ENCODE results near the gene GALK2. TPM values are rescaled to one million over a fixed set of nuclear protein-coding genes. Genes with fewer than 3 reads are reported as not detected.
"Not testable (repeated sequence)": the region's sequence is repeated elsewhere in the genome, so short reads cannot be mapped to it uniquely, and the experiment has no call there.

GALK2 gene
- total RNA-seq, 1 experiment from 2014 or later = 45.1 TPM

DNA sequence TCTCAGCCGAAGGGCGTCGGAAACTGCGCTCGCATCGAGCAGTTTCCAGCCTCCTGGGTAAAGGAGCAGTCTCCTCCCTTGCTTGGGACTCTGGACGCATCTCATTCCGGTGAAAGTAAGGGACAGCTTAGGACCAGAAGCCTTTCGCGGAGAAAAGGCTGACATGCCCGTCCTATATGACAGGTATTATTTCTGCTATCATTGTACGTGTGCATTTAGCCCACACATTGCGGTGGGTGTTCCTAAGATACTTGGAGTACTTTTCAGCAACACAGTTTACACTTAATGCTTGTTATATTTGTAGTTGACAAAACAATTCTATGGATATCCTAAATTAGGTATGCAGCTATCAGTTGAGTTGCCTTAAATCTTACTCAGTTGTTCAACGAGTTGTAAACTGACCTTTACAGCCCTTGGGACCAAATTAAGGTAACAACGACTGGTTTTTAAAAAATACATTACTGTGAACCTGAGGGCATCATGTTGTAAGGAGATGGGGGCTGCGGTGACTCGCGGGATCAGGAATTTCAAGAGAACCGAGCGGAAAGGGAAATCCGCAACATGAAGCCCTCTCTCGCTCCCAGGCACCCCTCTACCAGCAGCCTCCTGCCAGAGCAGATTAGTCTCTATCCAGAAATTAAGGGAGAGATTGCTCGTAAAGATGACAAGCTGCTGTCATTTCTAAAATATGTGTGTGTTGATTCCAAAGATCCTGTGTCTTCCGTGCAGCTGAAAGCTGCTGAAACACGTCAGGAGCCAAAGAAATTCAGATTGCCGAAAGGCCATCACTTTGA is 14.0 kb upstream of the GALK2 start:
- in situ Hi-C loops (cut with HindIII; ENCODE audit: low sequenced_read_pairs) = no loop called here
- DNase-seq (ENCODE audit: low spot score) = peak; percentile 38

DNA sequence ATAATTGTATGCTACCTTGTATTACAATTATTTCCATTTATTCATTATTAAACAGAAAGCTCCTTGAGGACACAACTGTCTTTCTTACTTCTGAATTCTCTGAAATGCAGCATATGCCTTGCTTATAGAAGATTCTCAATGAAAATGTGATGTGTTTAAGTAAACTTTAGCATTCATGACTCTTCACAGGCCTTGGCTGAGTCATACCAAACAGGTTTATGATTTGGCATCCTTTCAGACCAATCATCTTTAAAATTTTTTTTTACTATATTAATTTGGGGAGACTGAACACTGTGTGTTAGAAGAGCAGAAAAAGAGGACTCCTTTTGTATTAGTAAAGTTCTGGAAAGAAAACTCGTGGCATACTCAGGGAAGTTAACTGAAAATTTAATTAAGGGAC is 6.4 kb upstream of the GALK2 start:
- in situ Hi-C loops (cut with HindIII; ENCODE audit: low sequenced_read_pairs) = no loop called here
- DNase-seq (ENCODE audit: low spot score) = no peak

GRCh38 chr15:49164865-49165264 is 5.2 kb upstream of the GALK2 start:
- in situ Hi-C loops (cut with HindIII; ENCODE audit: low sequenced_read_pairs) = no loop called here

GRCh38 chr15:49168016-49168415 is 2.0 kb upstream of the GALK2 start:
- in situ Hi-C loops (cut with HindIII; ENCODE audit: low sequenced_read_pairs) = no loop called here
- no peak for DNase-seq (ENCODE audit: low spot score)

More at GRCh38 chr15:49164865-49165264, 5.2 kb upstream of the GALK2 start:
- no peak for DNase-seq (ENCODE audit: low spot score)

- in situ Hi-C loops (cut with HindIII; ENCODE audit: low sequenced_read_pairs) = no loop called here
These were observed 1.7 kb downstream of the GALK2 start for GRCh38 chr15:49171790-49172189.

DNA sequence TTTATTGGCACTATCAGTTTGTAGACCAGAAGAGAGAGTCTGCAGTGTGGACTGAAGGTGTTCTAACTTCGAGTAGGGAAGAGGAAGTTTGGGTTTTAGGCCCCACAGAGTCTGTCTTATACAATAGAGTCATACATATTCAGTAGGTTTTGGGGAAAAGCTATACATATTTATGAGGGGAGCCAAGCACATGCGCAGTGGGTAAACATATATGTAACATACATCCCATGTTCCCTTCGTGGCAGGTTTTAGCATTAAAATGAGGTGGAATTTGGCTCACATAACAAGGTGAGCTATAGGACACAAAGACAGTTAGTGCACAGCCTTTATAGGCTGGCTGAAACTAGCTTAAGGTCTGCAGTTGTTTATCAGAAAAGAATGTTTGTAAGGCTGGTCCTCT is 4.9 kb downstream of the GALK2 start:
- DNase-seq (ENCODE audit: low spot score) = no peak
- in situ Hi-C loops (cut with HindIII; ENCODE audit: low sequenced_read_pairs) = no loop called here

More at GRCh38 chr15:49171790-49172189, 1.7 kb downstream of the GALK2 start:
- DNase-seq (ENCODE audit: low spot score) = no peak

DNA sequence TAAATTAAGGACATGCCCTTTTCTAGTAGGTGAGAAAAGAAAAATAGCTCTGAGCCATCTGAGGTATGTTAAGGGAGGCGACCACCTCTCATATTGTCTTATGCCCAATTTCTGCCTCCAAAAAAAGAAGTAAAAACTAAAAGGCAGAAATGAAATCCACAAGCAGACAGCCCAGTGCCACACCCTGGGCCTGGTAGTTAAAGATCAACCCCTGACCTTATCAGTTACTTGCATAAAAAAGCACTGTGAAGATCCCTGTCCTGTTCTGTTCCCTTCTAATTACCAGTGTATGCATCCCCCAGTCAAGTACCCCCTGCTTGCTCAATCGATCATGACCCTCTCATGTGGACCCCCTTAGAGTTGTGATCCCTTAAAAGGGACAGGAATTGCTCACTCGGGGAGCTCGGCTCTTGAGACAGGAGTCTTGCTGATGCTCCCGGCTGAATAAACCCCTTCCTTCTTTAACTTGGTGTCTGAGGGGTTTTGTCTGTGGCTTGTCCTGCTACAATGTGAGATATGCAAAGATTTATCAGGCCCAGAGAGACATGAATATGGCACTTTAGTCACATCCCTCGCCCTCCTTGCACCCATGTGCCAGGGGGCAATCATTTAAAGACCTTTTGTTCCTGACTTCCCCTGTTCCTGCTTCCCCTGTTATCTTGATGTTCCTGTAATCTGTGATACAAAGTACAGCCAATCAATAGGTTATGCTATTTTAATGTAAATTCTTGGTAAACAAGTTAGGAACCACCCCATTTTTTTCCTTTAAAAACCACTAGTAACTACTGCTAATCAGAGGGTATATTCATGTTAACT is 5.7 kb downstream of the GALK2 start:
- in situ Hi-C loops (cut with HindIII; ENCODE audit: low sequenced_read_pairs); DNase-seq (ENCODE audit: low spot score): not testable (repeated sequence)

- in situ Hi-C loops (cut with HindIII; ENCODE audit: low sequenced_read_pairs) = no loop called here
These were observed 8.4 kb downstream of the GALK2 start for GRCh38 chr15:49178497-49178896.

GRCh38 chr15:49179433-49180190 is 9.6 kb downstream of the GALK2 start:
- in situ Hi-C loops (cut with HindIII; ENCODE audit: low sequenced_read_pairs) = no loop called here
- DNase-seq (ENCODE audit: low spot score) = no peak

More at GRCh38 chr15:49178497-49178896, 8.4 kb downstream of the GALK2 start:
- no peak for DNase-seq (ENCODE audit: low spot score)

- in situ Hi-C loops (cut with HindIII; ENCODE audit: low sequenced_read_pairs) = no loop called here
These were observed 12.1 kb downstream of the GALK2 start for GRCh38 chr15:49182128-49182527.

GRCh38 chr15:49183741-49184140 is 13.7 kb downstream of the GALK2 start:
- DNase-seq (ENCODE audit: low spot score); in situ Hi-C loops (cut with HindIII; ENCODE audit: low sequenced_read_pairs): not testable (repeated sequence)

More at GRCh38 chr15:49182128-49182527, 12.1 kb downstream of the GALK2 start:
- DNase-seq (ENCODE audit: low spot score) = no peak

GRCh38 chr15:49185473-49185872 is 15.4 kb downstream of the GALK2 start:
- DNase-seq (ENCODE audit: low spot score) = no peak
- in situ Hi-C loops (cut with HindIII; ENCODE audit: low sequenced_read_pairs) = no loop called here

DNA sequence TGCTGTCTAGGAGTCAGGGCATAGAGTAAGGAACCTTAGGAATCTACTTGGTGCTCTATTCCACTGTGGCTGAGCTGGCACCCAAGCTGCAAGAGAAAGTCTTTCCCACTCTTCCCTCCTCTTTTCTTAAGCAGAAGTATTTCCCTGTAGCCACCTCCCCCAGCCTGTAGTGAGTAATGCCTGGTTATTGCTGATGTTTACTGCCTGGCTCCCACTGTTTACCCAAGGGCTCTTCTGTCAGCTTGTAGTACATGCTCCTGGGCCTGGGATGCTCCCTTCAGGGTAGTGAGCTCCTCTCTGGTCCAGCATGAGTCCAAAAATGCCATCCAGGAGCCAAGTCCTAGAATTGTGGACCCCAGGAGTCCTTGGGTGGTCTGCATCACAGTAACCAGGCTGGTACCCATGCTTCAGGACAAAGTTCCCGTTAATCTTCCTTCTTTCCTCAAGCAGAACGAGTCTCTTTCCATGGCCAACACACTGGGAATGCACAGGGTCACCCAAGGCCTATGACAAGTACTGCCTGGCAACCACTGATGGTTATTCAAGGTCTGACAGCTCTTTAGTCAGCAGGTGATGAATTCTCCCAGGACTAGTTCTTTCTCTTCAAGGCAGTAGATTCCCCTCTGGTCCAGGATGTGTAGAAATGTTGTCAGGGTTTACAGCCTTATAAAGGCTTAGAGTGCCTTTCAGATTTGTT is 17.6 kb downstream of the GALK2 start:
- no peak for DNase-seq (ENCODE audit: low spot score)
- in situ Hi-C loops (cut with HindIII; ENCODE audit: low sequenced_read_pairs) = no loop called here

- no peak for DNase-seq (ENCODE audit: low spot score)
- in situ Hi-C loops (cut with HindIII; ENCODE audit: low sequenced_read_pairs) = no loop called here
These were observed 18.9 kb downstream of the GALK2 start for GRCh38 chr15:49188933-49189332.

- DNase-seq (ENCODE audit: low spot score) = no peak
- in situ Hi-C loops (cut with HindIII; ENCODE audit: low sequenced_read_pairs) = no loop called here
These were observed 19.6 kb downstream of the GALK2 start for GRCh38 chr15:49189631-49190030.

- in situ Hi-C loops (cut with HindIII; ENCODE audit: low sequenced_read_pairs) = no loop called here
- no peak for DNase-seq (ENCODE audit: low spot score)
These were observed 20.5 kb downstream of the GALK2 start for GRCh38 chr15:49190586-49190985.

- in situ Hi-C loops (cut with HindIII; ENCODE audit: low sequenced_read_pairs) = no loop called here
- no peak for DNase-seq (ENCODE audit: low spot score)
These were observed 21.8 kb downstream of the GALK2 start for GRCh38 chr15:49191892-49192291.

DNA sequence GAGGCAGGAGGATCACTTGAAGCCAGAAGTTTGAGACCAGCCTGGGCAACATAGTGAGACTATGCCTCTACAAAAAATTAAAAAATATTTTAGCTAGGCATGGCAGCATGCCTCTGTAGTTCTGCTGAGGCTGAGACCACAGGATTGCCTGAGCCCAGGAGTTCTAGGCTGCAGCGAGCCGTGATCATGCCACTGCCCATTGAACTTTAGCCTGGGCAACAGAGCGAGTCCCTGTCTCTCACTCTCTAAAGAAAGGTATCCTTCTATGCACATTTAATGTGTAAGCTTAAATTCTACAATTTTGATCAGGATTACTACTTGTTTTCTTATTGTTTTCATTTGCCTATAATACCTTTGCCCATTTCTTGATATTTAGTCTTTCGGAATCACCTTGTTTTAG is 26.8 kb downstream of the GALK2 start:
- DNase-seq (ENCODE audit: low spot score) = no peak
- in situ Hi-C loops (cut with HindIII; ENCODE audit: low sequenced_read_pairs) = no loop called here

DNA sequence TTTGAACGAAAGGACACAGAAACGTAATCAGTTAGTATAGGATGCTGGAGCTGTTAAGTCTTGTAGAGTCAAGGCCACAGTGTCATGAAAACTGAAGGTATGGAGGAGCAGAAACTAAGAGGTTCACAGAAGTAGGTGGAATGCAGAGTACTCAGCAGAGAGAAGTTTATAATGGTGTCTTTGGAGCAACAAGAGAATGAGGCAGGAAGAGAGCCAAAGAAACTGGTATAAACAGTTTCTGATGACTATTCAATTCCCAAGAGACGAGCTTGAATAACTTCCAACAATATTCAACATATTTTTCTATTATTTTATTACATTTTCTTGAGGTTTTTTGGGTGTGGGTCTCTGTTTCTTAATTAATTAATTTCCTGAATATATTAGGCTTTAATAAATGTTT is 29.6 kb downstream of the GALK2 start:
- no peak for DNase-seq (ENCODE audit: low spot score)
- in situ Hi-C loops (cut with HindIII; ENCODE audit: low sequenced_read_pairs) = no loop called here

All from G401 (cell line).